Activated T-helper 17 cell treated with anti-CD3 and anti-CD28 coated beads, Interleukin-2, amount 50 U/mL, for 72 hours (primary cell): Measurements from ENCODE around the gene PHOX2A. TPM values are rescaled to one million over a fixed set of nuclear protein-coding genes. Genes with fewer than 3 reads are reported as not detected.

Source experiments
- ATAC-seq: fragments of 150-1000 bp; cut with Tn5 transposase; replicated peaks from 2 replicates; pipeline ENCODE4 v1.10.0; 2021; ENCODE audit warnings: mild to moderate bottlenecking, moderate library complexity
- H3K27ac Mint-ChIP-seq: one replicate; pipeline ENCODE4 v1.8.0; 2022; ENCODE audit warnings: mixed read lengths
- H3K27me3 Mint-ChIP-seq: one replicate; pipeline ENCODE4 v1.8.0; 2022; ENCODE audit warnings: mixed read lengths
- H3K36me3 Mint-ChIP-seq: one replicate; pipeline ENCODE4 v1.8.0; 2022; ENCODE audit warnings: low read depth, mild to moderate bottlenecking, mixed read lengths
- H3K4me1 Mint-ChIP-seq: one replicate; pipeline ENCODE4 v1.8.0; 2022; ENCODE audit warnings: mixed read lengths
- H3K4me3 Mint-ChIP-seq: one replicate; pipeline ENCODE4 v1.8.0; 2022; ENCODE audit warnings: mild to moderate bottlenecking, mixed read lengths
- H3K9me3 Mint-ChIP-seq: one replicate; pipeline ENCODE4 v1.8.0; 2022; ENCODE audit warnings: mixed read lengths
- total RNA-seq, 2 donors: library from RNA; stranded (reverse); gene quantifications; one replicate each; pipeline ENCODE4 v1.2.3, GENCODE V29; 2022

The PHOX2A gene
- total RNA-seq, 2 donors from 2014 or later = not detected

DNA sequence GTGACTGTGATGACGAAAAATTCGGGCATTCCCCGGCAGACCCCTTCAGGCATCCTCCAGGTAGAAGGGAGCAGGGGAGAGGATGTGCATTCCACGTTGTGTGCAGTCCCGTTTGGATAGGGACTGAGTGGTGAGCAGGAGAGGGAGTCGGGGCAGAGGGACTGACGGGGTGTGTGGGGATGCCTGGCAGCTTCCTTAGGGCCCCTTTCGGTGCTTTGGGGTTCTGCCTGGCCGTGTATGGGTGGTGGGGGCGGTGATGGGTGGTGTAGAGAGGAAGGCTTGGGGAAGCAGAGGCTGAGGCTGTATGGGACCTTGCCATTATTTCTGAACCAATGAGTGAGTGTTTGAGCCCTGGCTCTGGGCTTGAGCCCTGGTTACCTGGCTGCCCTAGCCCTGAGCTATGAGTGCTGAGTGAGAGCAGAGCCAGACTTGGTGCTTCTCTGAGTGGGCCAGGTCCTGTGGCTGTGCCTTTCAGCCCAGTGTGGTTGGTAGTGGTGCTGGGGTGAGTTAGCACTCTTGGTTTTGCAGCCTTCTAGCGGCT, 18.5 kb downstream of the PHOX2A start:
- ATAC-seq = peak; percentile 27
- peak overlapping the region; percentile 94 for H3K4me3 Mint-ChIP-seq
- peaks cover 7% of the 10 kb centered on the region for H3K4me1 Mint-ChIP-seq
- H3K27ac Mint-ChIP-seq = peak overlapping the region; percentile 73
- H3K9me3 Mint-ChIP-seq = no peaks in the 10 kb centered on the region
- H3K36me3 Mint-ChIP-seq = peaks cover 26% of the 10 kb centered on the region
- H3K27me3 Mint-ChIP-seq = no peaks in the 10 kb centered on the region

DNA sequence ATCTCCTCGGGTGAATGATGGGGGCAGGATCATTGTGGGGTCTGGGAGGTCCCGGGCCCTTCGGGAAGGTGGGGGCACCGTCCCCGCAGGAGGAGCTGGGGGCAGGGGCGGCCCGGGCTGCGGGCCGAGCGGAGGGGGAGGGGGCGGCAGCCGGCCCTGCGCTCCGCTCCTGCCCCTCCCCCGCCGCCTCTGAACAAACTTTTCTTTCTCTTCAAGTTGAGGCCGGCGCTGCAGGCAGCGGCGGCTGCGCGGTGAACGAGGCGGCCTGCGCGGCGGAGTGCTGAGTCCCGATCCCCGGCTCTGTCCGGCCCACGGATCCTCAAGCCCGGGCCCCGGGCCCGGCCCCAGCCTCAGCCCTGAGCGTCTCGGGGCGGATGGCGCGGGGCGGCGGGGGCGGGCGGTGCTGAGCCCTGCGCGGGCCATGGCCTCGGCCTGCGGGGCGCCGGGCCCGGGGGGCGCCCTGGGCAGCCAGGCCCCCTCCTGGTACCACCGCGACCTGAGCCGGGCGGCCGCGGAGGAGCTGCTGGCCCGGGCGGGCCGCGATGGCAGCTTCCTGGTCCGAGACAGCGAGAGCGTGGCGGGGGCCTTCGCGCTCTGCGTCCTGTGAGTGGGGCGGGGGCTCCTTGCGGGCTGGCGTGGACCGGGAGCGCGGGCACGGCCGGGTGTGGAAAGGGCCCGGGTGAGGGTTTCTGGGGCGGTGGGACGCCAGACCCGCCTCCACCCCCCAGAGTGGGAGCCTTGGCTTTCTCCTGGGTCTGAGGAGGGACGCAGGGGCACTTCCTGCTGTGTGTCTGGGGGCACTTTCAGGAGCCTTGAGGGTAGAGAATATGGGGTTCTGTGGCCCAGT, 19.2 kb downstream of the PHOX2A start, which contains the start of gene INPPL1:
INPPL1 (plus strand) TSS at position 204 of the 847 bp plus-strand sequence; CDS start at position 422, 218 bp downstream.
- Mint-ChIP-seq H3K36me3 (peaks cover 19% of the 10 kb centered on the region), H3K4me3 (peak within 1 kb of the TSS; percentile 94), H3K9me3 (no peaks in the 10 kb centered on the region), H3K4me1 (peaks cover 7% of the 10 kb centered on the region), H3K27me3 (no peaks in the 10 kb centered on the region), H3K27ac (peak within 1 kb of the TSS; percentile 95)
- peak; percentile 4 for ATAC-seq

DNA sequence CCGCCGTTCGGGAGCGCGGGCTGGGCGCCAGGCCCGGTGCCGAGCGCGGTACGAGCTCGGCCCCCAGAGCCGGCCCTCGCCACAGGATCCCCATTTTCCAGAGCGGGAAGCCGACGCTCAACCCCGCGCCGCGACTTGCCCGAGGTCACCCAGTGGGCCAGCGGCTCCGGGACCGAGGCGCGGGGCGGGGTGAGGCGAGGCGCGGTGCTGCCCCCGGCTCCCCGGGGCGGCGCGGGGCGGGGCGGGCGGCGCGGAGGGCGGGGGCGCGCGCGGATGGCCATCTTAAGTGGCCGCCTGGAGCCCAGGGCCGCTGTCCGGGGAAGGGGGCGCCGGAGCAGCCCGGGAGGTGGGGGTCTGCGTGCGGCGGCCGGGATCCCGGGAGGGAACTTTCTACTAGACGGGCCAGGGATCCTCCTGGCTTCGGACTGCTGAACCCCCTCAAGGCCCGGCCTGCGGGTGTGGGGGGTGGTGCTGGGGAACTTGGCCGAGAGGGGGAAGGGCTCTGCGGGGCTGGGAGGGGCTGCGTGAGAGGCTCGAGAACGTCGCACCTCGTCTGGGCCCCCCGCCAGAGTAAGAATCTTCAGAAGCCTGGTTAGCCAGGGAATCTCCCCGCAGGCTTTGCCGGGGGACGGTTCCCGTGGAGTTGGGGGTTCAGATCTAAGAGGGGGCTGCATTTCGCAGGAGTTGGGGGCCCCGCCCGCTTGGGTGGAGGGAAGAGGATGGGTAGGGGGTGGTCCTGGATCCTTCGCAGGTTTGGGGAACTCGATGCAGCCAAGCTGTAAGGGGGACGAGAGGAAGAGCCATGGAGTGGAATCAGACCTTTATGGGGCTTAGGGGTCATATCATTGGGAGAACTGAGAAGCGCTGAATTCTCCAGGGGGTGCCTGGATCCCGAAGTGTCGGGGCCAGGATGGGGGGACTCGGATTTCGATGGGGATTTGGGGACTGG, 20.1 kb downstream of the PHOX2A start:
- ATAC-seq = peak; percentile 69
- Mint-ChIP-seq H3K27ac (peak overlapping the region; percentile 95), H3K36me3 (peaks cover 10% of the 10 kb centered on the region), H3K27me3 (no peaks in the 10 kb centered on the region), H3K9me3 (no peaks in the 10 kb centered on the region), H3K4me1 (peaks cover 7% of the 10 kb centered on the region), H3K4me3 (peak overlapping the region; percentile 94)

DNA sequence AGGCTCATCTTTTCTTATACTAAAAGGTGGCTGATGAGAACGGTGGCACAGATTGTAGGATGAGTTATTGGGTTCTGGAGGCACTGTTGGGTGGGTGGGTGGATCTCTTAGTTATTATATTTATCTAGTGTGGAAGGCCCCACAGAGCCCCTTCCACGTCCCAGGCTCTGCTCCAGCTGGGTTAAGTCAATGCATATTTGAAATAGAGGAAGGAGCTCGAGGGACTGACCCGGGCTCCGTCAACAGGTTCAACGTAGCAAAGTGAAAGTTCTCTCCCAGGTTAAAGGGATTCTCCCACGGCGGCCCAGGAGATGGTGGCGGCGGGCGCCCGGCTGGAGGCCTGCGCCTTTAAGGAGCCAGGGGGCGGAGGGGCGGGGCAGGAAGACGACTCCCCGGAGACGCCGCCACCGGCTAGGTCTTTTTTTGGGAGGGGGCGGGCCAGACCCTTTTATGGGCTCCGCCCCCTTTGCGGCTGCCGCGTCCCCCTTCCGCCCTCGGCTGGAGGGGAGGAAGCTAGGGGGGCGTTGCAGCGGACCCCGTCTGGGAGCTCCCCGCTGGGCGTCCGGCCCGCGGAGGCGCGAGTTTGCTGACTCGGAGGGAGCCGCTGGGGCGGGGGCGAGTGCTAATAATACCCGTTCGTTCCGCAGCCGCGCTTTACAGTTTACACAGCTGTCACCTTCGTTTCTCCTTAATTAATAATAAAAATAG, 20.9 kb downstream of the PHOX2A start:
- H3K36me3 Mint-ChIP-seq = peaks cover 5% of the 10 kb centered on the region
- H3K9me3 Mint-ChIP-seq = no peaks in the 10 kb centered on the region
- peak overlapping the region; percentile 94 for H3K4me3 Mint-ChIP-seq
- peaks cover 7% of the 10 kb centered on the region for H3K4me1 Mint-ChIP-seq
- peak overlapping the region; percentile 75 for H3K27ac Mint-ChIP-seq
- peak; percentile 86 for ATAC-seq
- no peaks in the 10 kb centered on the region for H3K27me3 Mint-ChIP-seq

DNA sequence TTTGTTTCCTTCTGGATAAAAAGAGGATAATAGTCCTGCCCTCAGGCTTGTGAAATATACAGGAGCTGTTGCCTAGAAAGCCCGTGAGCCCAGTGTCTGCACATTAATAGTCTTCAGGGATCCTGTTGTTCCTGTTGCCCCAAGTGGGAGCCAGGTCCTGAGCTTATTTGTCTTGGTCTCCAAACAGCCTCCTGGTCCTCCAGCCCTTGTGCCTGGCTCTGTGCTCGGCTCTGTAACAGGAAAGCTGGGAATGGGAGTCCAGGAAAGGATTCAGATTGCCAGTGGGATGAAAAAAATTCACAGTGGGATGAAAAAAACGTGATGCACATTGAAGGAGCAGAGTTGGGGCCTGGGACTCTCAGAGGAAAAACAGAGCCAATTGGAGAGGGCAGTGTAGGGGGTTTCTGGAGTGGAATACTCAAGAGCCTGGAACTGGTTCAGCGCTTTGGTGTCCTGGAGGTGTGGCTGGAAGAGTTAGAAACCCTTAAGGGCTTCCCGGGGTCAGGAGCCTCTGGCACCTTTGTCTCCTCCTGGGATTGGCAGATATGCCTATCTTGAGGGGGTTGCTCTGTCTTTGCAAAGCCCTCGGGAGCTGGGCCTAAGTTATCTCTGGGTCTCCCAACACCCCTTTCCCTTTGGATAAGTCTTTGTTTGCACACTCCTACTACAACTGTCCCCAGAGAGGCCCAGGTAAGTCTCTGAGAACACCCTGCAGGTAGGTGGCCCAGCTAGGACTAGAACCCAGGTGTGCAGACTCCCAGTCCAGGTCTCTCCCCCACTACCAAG, 21.7 kb downstream of the PHOX2A start:
- ATAC-seq = no peak
- Mint-ChIP-seq H3K27ac (peak overlapping the region; percentile 75), H3K4me3 (peak overlapping the region; percentile 94), H3K9me3 (no peaks in the 10 kb centered on the region), H3K4me1 (peaks cover 7% of the 10 kb centered on the region), H3K36me3 (peaks cover 5% of the 10 kb centered on the region), H3K27me3 (peaks cover 5% of the 10 kb centered on the region)

DNA sequence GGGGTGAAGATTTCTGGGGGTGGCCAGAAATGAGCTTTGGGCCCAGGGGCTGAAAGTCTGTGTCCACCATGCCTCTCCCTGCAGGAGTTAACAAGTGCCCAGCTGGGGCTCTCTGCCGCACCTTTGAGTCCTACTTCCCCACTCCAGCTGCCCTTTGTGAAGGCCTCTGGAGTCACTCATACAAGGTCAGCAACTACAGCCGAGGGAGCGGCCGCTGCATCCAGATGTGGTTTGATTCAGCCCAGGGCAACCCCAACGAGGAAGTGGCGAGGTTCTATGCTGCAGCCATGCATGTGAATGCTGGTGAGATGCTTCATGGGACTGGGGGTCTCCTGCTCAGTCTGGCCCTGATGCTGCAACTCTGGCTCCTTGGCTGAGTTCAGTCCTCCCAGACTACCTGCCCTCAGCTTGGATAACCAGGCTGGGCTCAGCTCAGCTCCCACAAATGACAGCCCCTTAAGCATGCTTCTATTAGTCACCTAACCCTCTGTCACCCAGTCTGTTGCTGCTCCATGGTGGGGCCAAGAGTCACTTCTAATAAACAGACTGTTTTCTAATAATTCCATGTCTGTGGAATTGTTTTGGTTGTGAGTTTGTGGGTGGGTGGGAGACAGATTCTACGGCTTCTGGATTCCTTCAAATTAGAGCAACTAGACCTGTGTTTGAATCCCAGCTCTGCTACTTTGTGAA, 22.4 kb downstream of the PHOX2A start:
- peak overlapping the region; percentile 94 for H3K4me3 Mint-ChIP-seq
- H3K27me3 Mint-ChIP-seq = peaks cover 7% of the 10 kb centered on the region
- H3K4me1 Mint-ChIP-seq = peaks cover 7% of the 10 kb centered on the region
- H3K36me3 Mint-ChIP-seq = peaks cover 5% of the 10 kb centered on the region
- no peak for ATAC-seq
- H3K27ac Mint-ChIP-seq = no peak overlapping the region
- H3K9me3 Mint-ChIP-seq = no peaks in the 10 kb centered on the region

DNA sequence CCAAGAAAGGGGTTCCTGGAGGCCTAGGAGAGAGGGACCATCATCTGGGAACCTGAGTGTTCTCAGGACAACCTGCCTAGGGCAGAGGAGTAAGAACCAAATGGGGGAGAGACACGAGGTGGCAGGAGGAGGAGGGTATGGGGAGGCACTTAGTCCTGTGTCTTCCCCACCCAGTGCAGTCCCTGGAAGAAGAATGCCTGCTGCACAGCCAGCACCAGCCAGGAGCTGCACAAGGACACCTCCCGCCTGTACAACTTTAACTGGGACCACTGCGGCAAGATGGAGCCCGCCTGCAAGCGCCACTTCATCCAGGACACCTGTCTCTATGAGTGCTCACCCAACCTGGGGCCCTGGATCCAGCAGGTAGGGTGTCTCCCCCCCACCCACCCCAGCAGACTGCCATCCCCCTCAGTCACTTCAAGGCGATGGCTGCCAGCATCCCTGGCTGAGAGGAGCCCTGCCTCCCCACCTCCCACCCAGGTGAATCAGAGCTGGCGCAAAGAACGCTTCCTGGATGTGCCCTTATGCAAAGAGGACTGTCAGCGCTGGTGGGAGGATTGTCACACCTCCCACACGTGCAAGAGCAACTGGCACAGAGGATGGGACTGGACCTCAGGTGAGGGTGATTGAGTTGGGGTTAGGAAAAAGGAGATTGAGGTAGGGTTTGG, 23.1 kb downstream of the PHOX2A start:
- H3K9me3 Mint-ChIP-seq = no peaks in the 10 kb centered on the region
- no peak overlapping the region for H3K4me3 Mint-ChIP-seq
- H3K27me3 Mint-ChIP-seq = peaks cover 10% of the 10 kb centered on the region
- H3K4me1 Mint-ChIP-seq = peaks cover 7% of the 10 kb centered on the region
- H3K27ac Mint-ChIP-seq = no peak overlapping the region
- no peak for ATAC-seq
- H3K36me3 Mint-ChIP-seq = peaks cover 5% of the 10 kb centered on the region

DNA sequence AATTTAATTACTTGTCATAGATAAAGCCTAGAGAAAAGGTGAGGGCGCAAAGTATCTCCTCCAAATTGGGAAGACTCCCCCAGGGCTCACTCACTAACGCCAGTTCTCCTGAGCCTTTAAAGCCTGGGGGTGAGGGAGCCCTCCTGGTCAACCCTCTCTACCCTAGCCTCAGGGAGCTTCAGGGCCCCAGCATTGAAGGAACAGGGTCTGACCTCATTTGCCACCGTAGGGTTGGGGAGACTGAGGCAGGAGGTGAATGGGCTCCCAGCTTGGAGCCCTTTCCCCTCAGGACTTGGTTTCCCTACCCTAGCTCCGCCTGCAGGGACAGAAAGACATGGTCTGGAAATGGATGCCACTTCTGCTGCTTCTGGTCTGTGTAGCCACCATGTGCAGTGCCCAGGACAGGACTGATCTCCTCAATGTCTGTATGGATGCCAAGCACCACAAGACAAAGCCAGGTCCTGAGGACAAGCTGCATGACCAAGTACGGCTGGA, 25.7 kb downstream of the PHOX2A start:
- H3K27ac Mint-ChIP-seq = no peak overlapping the region
- no peaks in the 10 kb centered on the region for H3K9me3 Mint-ChIP-seq
- H3K36me3 Mint-ChIP-seq = no peaks in the 10 kb centered on the region
- H3K27me3 Mint-ChIP-seq = peaks cover 10% of the 10 kb centered on the region
- ATAC-seq = no peak
- no peak overlapping the region for H3K4me3 Mint-ChIP-seq
- no peaks in the 10 kb centered on the region for H3K4me1 Mint-ChIP-seq

DNA sequence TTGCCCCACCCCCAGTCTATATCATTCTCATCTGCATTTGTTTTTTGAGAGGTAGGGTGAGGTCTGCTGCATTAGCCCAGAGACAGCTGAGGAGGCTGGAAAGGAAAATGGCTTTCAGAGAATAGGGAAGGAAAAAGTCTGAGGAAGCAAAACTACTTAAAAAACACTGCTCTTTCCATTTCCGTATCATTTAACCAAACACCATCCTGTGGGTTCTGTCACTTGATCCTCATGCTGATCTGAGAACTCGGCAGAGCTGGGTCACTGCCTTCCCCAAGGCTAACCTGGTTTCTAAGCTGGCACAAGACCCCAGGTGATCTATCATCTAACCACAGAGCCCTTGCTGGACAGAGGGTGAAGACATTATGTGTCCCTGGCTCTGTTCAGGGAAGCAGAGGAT, 26.1 kb downstream of the PHOX2A start:
- H3K36me3 Mint-ChIP-seq = no peaks in the 10 kb centered on the region
- no peaks in the 10 kb centered on the region for H3K9me3 Mint-ChIP-seq
- H3K4me1 Mint-ChIP-seq = no peaks in the 10 kb centered on the region
- ATAC-seq = no peak
- no peak overlapping the region for H3K4me3 Mint-ChIP-seq
- no peak overlapping the region for H3K27ac Mint-ChIP-seq
- H3K27me3 Mint-ChIP-seq = peaks cover 10% of the 10 kb centered on the region

DNA sequence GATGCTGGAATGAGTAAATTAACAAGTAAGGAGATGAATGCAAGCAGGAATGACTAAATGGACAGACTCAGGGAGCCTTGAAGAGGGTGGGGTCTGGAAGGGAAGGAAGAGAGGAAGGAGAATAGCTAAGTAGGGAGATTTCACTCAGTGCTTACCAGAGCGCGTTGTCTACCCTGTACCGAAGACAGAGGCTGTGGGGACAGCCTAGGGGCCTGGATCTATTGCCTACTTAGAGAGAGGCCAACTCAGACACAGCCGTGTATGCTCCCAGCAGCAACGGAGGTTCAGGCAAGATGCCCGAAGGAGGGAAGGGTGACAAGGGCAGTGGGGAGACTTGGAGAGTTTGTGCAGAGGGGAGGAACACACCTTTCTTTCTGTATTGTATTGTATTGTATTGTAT, 27.3 kb downstream of the PHOX2A start, which contains the start of gene FOLR2:
FOLR2 (plus strand) TSS at position 157 of the 400 bp plus-strand sequence. CDS start 1,791 bp downstream, outside the sequence.
- no peak for ATAC-seq
- no peak within 1 kb of the TSS for H3K27ac Mint-ChIP-seq
- H3K36me3 Mint-ChIP-seq = no peaks in the 10 kb centered on the region
- peaks cover 15% of the 10 kb centered on the region for H3K27me3 Mint-ChIP-seq
- H3K4me1 Mint-ChIP-seq = no peaks in the 10 kb centered on the region
- no peaks in the 10 kb centered on the region for H3K9me3 Mint-ChIP-seq
- H3K4me3 Mint-ChIP-seq = no peak within 1 kb of the TSS

DNA sequence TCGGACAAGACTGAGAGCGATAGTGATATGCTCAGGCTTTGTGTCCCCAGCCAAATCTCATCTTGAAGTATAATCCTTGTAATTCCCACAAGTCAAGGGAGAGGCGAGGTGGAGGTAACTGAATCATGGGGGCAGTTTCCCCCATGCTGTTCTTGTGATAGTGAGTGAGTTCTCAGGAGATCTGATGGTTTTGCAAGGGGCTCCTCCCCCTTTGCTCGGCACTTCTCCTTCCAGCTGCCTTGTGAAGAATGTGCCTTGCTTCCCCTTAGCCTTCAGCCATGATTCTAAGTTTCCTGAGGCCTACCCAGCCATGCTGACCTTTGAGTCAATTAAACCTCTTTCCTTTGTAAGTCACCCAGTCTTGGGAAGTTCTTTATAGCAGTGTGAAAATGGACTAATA, 34.9 kb downstream of the PHOX2A start:
- H3K27ac Mint-ChIP-seq = no peak overlapping the region
- H3K4me3 Mint-ChIP-seq = no peak overlapping the region
- no peaks in the 10 kb centered on the region for H3K36me3 Mint-ChIP-seq
- no peaks in the 10 kb centered on the region for H3K4me1 Mint-ChIP-seq
- peaks cover 12% of the 10 kb centered on the region for H3K9me3 Mint-ChIP-seq
- no peak for ATAC-seq
- H3K27me3 Mint-ChIP-seq = peaks cover 28% of the 10 kb centered on the region

DNA sequence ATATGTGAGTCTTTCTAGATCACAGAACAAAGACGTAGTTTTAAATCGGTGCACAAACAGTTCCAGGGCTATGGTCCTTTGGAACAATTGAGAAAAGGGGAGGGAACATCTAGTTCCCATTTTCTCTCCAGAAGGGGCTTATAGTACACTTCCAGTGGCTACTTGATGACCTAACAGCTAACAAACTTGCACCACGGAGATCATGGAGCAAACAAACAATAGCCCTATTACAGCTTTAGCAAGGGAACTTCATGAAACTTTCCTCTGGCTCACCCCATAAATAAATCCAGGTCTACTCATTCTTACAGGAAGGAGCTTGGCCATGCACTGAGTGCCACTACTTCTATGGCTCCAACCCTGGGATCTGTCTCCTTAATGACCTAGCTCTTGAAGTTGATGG, 35.7 kb downstream of the PHOX2A start:
- H3K4me3 Mint-ChIP-seq = no peak overlapping the region
- ATAC-seq = no peak
- H3K36me3 Mint-ChIP-seq = no peaks in the 10 kb centered on the region
- no peaks in the 10 kb centered on the region for H3K4me1 Mint-ChIP-seq
- H3K27me3 Mint-ChIP-seq = peaks cover 28% of the 10 kb centered on the region
- H3K9me3 Mint-ChIP-seq = peaks cover 12% of the 10 kb centered on the region
- H3K27ac Mint-ChIP-seq = no peak overlapping the region
